ENCODE results near the gene PTPRT.

Gene PTPRT

DNA sequence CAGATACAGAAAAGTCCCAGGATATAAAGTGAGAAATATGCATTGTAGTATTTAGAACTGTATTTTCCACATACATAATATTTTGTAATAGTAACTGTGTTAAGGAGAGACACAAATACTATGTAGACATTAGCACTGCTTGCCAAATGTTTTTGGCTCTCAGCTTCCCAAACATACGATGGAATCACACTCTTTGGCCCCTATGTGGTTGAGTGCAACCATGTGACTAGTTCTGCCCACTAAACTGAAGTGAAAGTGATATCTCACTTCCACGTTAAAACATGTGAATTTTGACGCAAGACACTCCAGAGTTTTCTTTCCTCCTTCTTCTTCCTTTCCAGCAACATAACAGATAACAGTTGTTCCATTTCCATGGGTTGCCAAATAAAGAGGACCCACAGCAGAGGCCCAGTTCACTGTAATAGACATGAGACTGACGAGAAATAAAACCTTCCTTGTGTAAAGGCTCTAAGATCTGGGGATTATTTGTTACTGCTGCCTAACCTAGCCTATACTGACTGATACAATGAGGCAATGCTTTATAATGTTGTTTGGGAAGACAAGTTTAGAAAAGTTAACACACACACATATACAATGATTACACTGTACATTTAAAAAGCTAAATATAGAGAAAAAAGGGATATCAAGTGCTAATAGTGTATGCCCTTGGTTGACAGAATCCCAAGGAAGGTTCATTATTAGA lies 97.2 kb downstream of the PTPRT start:
- no peak for DNase-seq (ENCODE audit: low read depth)
- TF ChIP-seq, protein P1, sequence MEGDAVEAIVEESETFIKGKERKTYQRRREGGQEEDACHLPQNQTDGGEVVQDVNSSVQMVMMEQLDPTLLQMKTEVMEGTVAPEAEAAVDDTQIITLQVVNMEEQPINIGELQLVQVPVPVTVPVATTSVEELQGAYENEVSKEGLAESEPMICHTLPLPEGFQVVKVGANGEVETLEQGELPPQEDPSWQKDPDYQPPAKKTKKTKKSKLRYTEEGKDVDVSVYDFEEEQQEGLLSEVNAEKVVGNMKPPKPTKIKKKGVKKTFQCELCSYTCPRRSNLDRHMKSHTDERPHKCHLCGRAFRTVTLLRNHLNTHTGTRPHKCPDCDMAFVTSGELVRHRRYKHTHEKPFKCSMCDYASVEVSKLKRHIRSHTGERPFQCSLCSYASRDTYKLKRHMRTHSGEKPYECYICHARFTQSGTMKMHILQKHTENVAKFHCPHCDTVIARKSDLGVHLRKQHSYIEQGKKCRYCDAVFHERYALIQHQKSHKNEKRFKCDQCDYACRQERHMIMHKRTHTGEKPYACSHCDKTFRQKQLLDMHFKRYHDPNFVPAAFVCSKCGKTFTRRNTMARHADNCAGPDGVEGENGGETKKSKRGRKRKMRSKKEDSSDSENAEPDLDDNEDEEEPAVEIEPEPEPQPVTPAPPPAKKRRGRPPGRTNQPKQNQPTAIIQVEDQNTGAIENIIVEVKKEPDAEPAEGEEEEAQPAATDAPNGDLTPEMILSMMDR (conservative IDR thresholded peaks at IDR 0.05; ENCODE audit: low read length) = no peak
- H3K4me3 ChIP-seq (ENCODE audit: low read length) = no peak overlapping the region

DNA sequence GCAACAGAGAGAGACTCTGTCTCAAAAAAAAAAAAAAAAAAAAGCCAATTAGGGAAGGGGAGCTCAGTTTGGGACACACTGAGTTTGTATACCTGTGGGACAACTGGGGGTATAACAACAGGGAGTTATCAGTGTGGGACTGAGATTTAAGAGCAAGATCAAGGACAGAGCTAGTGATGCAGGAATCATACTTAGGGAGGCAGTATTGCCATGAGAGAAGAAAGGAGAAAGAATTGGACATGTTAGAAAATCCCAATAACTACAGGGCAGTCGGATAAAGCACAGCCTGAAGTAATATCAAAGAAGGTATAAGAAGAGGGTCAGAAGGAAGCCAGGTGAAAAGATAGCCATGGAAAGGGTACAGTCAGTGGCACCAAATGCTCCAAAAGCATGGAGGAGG lies 121.2 kb downstream of the PTPRT start:
- no peak overlapping the region for H3K4me3 ChIP-seq (ENCODE audit: low read length)
- no peak for DNase-seq (ENCODE audit: low read depth)
- TF ChIP-seq, protein P1 (conservative IDR thresholded peaks at IDR 0.05; ENCODE audit: low read length) = no peak

DNA sequence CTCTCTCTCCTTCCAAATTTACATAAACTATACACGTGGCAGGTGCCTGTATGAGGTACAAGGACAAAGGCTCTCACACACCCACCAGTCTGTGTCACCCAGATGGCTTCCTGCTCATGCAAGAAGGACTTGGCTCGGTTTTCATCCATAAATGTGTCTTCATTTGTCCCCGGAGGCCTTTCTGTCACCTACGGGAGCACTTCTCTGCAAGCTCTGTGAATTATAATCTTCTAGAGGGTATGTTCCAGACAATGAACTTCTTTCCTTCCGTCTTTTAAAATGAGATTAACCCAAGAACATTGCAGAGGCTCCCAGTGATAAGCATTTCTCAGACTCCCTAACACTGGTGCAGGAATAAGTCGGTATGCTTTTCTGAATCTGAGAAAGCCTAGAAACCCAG lies 123.6 kb downstream of the PTPRT start:
- no peak for DNase-seq (ENCODE audit: low read depth)
- TF ChIP-seq, protein P1 (conservative IDR thresholded peaks at IDR 0.05; ENCODE audit: low read length) = no peak
- H3K4me3 ChIP-seq (ENCODE audit: low read length) = no peak overlapping the region

DNA sequence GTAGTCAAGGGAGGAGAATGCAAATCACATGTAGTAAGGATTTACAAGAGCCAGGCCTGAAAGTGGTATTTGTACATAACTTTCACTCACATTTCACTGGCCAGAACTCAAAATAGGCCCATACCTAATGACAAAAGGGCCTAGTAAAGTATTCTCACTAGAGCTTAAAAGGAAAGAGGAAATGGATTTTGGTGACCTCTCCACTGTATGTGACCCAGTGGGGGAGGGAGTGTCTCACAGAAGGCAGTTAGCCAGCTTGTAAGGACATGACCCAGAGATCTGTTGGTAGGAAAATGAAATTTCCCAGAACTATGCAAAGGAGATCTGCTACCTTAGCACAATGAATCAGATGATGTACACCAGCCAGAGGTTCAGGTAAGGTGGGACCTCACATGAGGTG lies 124.4 kb downstream of the PTPRT start:
- TF ChIP-seq, protein P1 (conservative IDR thresholded peaks at IDR 0.05; ENCODE audit: low read length) = no peak
- no peak overlapping the region for H3K4me3 ChIP-seq (ENCODE audit: low read length)
- no peak for DNase-seq (ENCODE audit: low read depth)

DNA sequence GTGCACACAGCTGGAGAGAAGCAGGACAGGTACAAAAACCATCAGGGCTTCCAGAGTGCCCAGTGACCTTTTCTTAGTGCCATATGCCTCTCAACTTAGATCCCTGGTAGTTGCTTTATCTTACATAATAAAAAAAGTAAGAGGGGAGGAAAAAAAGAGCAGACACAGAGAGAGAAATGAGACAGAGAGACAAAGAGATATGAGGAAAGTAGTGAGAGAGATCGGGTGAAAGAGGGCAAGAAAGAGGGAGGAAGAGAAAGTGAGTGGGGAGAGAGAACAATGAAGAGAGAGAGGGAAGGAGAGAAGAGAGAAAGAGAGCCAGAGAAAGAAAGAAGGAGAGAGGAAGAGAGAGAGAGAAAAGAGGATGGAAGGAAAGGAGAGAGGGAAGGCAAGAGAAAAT lies 131.6 kb downstream of the PTPRT start:
- H3K4me3 ChIP-seq (ENCODE audit: low read length) = no peak overlapping the region
- TF ChIP-seq, protein P1 (conservative IDR thresholded peaks at IDR 0.05; ENCODE audit: low read length) = no peak
- DNase-seq (ENCODE audit: low read depth) = no peak

DNA sequence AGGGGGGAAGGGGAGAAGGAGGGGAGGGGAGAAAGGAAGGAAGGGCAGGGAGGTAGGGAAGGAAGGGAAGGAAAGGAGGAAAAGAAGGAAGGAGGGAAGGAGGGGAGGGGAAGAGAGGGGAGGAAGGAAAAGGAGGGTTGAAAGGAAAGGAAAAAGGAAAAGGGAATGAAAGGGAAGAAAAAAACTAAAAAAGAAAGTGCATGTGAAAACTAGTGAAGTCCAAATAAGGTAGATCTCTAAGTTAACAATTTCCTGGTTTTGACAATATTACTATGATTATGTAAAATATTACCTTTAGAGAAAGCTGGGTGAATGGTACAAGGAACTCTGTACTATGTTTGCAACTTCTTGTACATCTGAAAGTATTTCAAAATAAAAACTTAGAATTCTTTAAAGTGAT lies 132.4 kb downstream of the PTPRT start:
- TF ChIP-seq, protein P1 (conservative IDR thresholded peaks at IDR 0.05; ENCODE audit: low read length) = no peak
- no peak overlapping the region for H3K4me3 ChIP-seq (ENCODE audit: low read length)
- DNase-seq (ENCODE audit: low read depth) = no peak

DNA sequence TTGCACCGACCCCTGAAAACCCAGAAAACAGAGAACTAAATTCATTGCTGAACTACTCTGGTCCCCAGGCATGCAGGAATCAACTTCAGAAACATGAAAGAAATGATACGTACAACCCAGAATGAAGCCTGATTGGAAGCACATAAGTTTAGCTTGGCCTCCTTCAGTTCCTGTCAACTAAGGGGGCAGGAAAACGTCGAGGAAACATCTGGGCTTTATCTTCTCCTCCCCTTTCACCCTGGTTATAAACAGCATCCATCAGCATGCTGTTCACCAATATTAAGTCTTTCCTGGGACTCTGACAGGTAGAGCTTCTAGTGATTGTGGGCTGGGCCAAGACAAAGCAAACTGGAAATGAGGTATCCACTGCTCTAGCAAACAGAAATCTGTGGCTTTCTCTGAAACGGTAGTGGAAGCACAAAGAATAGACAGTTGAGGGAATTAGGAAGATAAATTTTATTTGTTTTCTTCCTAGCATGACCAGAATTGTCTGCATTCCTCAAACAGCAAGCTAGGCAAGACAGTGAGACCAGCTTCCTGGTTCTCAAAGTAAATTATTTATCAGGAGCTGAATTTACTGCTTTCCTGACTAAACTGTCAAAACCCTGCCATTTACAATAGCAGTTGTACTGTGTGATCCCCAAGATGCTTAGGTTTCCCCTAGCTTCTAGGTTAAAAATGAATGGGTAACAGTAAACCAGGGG lies 134.4 kb downstream of the PTPRT start:
- no peak overlapping the region for H3K4me3 ChIP-seq (ENCODE audit: low read length)
- DNase-seq (ENCODE audit: low read depth) = no peak
- TF ChIP-seq, protein P1 (conservative IDR thresholded peaks at IDR 0.05; ENCODE audit: low read length) = no peak

Data from AG10803 (cell line).